Endodermal cell (in vitro differentiated cells): ENCODE measurements around the gene NFKB1. TPM values are rescaled to one million over a fixed set of nuclear protein-coding genes. Genes with fewer than 3 reads are reported as not detected.
A peak's percentile ranks its signal among the peaks of the same experiment; 100 is the strongest.

Source experiments
- DNase-seq: peaks from one replicate; pipeline ENCODE4 v3.0.0-alpha.2; 2017
- H3K27ac ChIP-seq: 2 replicates; pipeline ENCODE4 v1.5.1; 2013; ENCODE audit warnings: mild to moderate bottlenecking, low read depth, low read length, moderate library complexity
- H3K27me3 ChIP-seq: 2 replicates; pipeline ENCODE4 v1.6.1; 2013; ENCODE audit warnings: mild to moderate bottlenecking, low read length, moderate library complexity; ENCODE audit not compliant: insufficient read depth, control insufficient read depth, poor library complexity, severe bottlenecking
- H3K36me3 ChIP-seq: 2 replicates; pipeline ENCODE4 v1.7.0; 2013; ENCODE audit warnings: mild to moderate bottlenecking, low read length, moderate library complexity; ENCODE audit not compliant: control insufficient read depth, insufficient read depth
- H3K4me1 ChIP-seq: one replicate; pipeline ENCODE4 v1.7.0; 2013; ENCODE audit warnings: low read length; ENCODE audit not compliant: control insufficient read depth, insufficient read depth
- H3K4me3 ChIP-seq: 2 replicates; pipeline ENCODE4 v1.5.1; 2013; ENCODE audit warnings: mild to moderate bottlenecking, low read length, moderate library complexity
- H3K9ac ChIP-seq: 2 replicates; pipeline ENCODE4 v1.6.1; 2013; ENCODE audit warnings: mild to moderate bottlenecking, low read length, moderate library complexity; ENCODE audit not compliant: poor library complexity, severe bottlenecking; ENCODE audit errors: extremely low read depth
- H3K9me3 ChIP-seq: 2 replicates; pipeline ENCODE4 v1.6.1; 2013; ENCODE audit warnings: mild to moderate bottlenecking, low read length, moderate library complexity; ENCODE audit not compliant: control insufficient read depth
- H3K27ac Mint-ChIP-seq: 2 replicates; pipeline ENCODE4 v1.8.0; 2020; ENCODE audit warnings: mixed read lengths
- H3K27me3 Mint-ChIP-seq: 2 replicates; pipeline ENCODE4 v1.8.0; 2021; ENCODE audit warnings: mild to moderate bottlenecking, mixed read lengths; ENCODE audit not compliant: insufficient read depth
- H3K36me3 Mint-ChIP-seq: 2 replicates; pipeline ENCODE4 v1.8.0; 2020; ENCODE audit warnings: low read depth, mixed read lengths
- H3K4me1 Mint-ChIP-seq: 2 replicates; pipeline ENCODE4 v1.8.0; 2020; ENCODE audit warnings: mixed read lengths
- H3K4me3 Mint-ChIP-seq: 2 replicates; pipeline ENCODE4 v1.8.0; 2020; ENCODE audit warnings: mild to moderate bottlenecking, moderate library complexity, mixed read lengths
- H3K9me3 Mint-ChIP-seq: 2 replicates; pipeline ENCODE4 v1.8.0; 2020; ENCODE audit warnings: mild to moderate bottlenecking, mixed read lengths
- WGBS, 2 experiments: methylation state at CpG; one replicate each; pipeline versions ENCODE4 v1.1.5 to v1.1.7; 2013; ENCODE audit warnings: missing lambda C conversion rate in 2 of 2, mixed read lengths in 1 of 2; ENCODE audit not compliant: insufficient coverage in 1 of 2, insufficient read length in 1 of 2; 5-methylcytosine and 5-hydroxymethylcytosine counted together
- total RNA-seq, 2 donors: library from RNA; stranded (reverse); fragmentation: NEBNext Ultra II Directional in 1 of 2; extraction: Animal tissue kit (Norgen Biotek cat#: 25700) in 1 of 2; gene quantifications; 2 replicates in 1 of 2; 3 replicates in 1 of 2; pipeline ENCODE4 v1.2.1, GENCODE V29; 2021
- TF ChIP-seq, protein P1 (sequence below): fragments of 200-600 bp; sonication (generic); conservative IDR thresholded peaks from 2 replicates; pipeline ENCODE4 v1.5.0; 2021; ENCODE audit warnings: antibody characterized with exemption, mild to moderate bottlenecking

The NFKB1 gene
- total RNA-seq, 2 donors from 2014 or later, result 4.4 to 5.6 TPM

DNA sequence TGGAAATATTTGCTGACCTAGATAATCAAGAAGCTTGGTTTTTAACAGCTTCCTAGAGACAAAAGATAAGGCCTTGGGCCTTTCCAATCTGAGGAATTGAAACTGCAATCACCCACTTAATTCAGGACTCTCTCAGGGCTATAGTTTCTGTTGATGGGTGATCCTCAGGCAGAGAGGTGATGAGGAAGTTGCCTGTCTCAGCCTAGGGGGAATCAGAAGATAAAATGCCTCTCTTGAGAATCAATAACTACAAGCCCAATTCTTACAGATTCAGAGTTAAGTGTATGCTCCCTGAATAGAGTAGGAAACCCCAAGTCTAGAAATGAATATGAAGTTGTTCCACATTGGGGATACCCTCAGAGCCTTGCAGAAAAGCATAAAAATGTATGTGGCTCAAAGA is 45.5 kb downstream of the NFKB1 start:
- Mint-ChIP-seq H3K27ac (peak overlapping the region; percentile 64), H3K4me3 (no peak overlapping the region), H3K9me3 (no peaks in the 10 kb centered on the region), H3K36me3 (no peaks in the 10 kb centered on the region), H3K27me3 (no peaks in the 10 kb centered on the region), H3K4me1 (peaks cover 7% of the 10 kb centered on the region)
- no peak for DNase-seq
- H3K27ac ChIP-seq, result no peak overlapping the region
- no peak overlapping the region for H3K9ac ChIP-seq
- no peaks in the 10 kb centered on the region for H3K4me1 ChIP-seq
- TF ChIP-seq, protein P1, sequence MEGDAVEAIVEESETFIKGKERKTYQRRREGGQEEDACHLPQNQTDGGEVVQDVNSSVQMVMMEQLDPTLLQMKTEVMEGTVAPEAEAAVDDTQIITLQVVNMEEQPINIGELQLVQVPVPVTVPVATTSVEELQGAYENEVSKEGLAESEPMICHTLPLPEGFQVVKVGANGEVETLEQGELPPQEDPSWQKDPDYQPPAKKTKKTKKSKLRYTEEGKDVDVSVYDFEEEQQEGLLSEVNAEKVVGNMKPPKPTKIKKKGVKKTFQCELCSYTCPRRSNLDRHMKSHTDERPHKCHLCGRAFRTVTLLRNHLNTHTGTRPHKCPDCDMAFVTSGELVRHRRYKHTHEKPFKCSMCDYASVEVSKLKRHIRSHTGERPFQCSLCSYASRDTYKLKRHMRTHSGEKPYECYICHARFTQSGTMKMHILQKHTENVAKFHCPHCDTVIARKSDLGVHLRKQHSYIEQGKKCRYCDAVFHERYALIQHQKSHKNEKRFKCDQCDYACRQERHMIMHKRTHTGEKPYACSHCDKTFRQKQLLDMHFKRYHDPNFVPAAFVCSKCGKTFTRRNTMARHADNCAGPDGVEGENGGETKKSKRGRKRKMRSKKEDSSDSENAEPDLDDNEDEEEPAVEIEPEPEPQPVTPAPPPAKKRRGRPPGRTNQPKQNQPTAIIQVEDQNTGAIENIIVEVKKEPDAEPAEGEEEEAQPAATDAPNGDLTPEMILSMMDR, result no peak
- H3K4me3 ChIP-seq, result no peak overlapping the region
- H3K27me3 ChIP-seq, result no peaks in the 10 kb centered on the region
- H3K36me3 ChIP-seq, result no peaks in the 10 kb centered on the region
- H3K9me3 ChIP-seq, result no peaks in the 10 kb centered on the region

DNA sequence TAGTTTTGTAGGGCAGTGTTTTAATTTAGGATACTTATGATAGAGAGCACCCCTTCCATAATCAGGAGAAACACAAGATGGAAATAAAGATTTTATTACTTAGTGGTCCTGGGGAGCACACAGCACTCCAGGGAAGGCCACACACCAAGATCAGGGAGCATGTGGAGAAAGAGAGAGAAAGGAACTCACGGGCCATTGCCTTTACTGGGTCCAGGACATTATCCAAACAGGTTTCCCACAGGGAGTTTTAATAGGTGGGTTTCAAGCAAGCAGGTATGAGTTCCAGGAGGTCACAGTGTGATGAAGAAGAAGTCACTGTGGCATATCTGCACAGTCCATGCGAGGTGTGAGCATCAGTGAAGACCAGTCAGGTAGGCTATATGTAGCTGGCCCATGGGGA is 46.8 kb downstream of the NFKB1 start:
- H3K27me3 Mint-ChIP-seq, result no peaks in the 10 kb centered on the region
- H3K9me3 Mint-ChIP-seq, result no peaks in the 10 kb centered on the region
- Histone ChIP-seq H3K4me1 (no peaks in the 10 kb centered on the region), H3K4me3 (no peak overlapping the region), H3K9me3 (no peaks in the 10 kb centered on the region), H3K36me3 (no peaks in the 10 kb centered on the region), H3K27ac (no peak overlapping the region), H3K9ac (no peak overlapping the region), H3K27me3 (no peaks in the 10 kb centered on the region)
- peaks cover 10% of the 10 kb centered on the region for H3K4me1 Mint-ChIP-seq
- H3K36me3 Mint-ChIP-seq, result no peaks in the 10 kb centered on the region
- TF ChIP-seq, protein P1, result no peak
- WGBS, 2 experiments, result 83 to 90% methylated on average over 2 of the region's 2 CpGs
- no peak overlapping the region for H3K4me3 Mint-ChIP-seq
- no peak overlapping the region for H3K27ac Mint-ChIP-seq
- no peak for DNase-seq

DNA sequence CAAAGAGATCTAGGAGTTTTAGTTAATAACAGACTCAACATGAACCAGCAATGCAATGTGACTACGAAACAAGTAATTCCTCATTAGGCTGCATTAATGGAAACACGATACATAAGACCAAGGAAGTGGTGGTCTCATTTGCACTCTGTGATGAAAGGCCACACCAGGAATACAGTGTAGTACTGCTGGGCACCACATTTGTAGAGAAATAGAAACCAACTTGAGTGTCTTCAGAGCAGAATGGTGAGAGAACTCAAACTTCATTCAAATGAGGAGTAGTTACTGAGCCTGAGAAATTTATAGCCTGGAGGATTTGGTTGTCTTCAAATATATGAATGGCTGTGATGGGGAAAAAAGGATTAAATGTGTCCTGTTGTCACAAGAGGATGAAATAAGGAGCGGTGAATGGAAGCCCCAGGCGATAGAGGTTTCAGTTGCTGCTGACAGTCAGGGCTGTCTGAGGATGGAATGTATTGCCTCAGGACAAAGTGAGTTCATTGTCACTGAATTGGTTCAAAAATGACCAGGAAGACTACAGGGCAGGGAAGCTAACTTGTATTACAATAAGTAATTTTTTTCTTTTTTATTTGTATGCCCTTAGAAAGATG is 50.9 kb downstream of the NFKB1 start:
- DNase-seq, result no peak
- no peak overlapping the region for H3K27ac ChIP-seq
- Mint-ChIP-seq H3K4me3 (no peak overlapping the region), H3K36me3 (no peaks in the 10 kb centered on the region), H3K4me1 (peaks cover 8% of the 10 kb centered on the region), H3K27ac (no peak overlapping the region), H3K9me3 (no peaks in the 10 kb centered on the region), H3K27me3 (no peaks in the 10 kb centered on the region)
- H3K27me3 ChIP-seq, result no peaks in the 10 kb centered on the region
- no peaks in the 10 kb centered on the region for H3K36me3 ChIP-seq
- TF ChIP-seq, protein P1, result no peak
- 76 to 90% methylated on average over 3 to 4 of the region's 4 CpGs for WGBS, 2 experiments
- H3K4me1 ChIP-seq, result peaks cover 7% of the 10 kb centered on the region
- no peak overlapping the region for H3K4me3 ChIP-seq
- H3K9me3 ChIP-seq, result no peaks in the 10 kb centered on the region
- no peak overlapping the region for H3K9ac ChIP-seq
